Left ventricle myocardium inferior (tissue), 1 donor: ENCODE results near the gene OCA2. TPM values are rescaled to one million over a fixed set of nuclear protein-coding genes. Genes with fewer than 3 reads are reported as not detected.

ENCODE experiments used
- DNase-seq: peaks from one replicate; pipeline ENCODE4 v3.0.0-alpha.2; 2020
- H3K27ac ChIP-seq: fragments of 200-600 bp; replicated peaks from 2 replicates; pipeline ENCODE4 v1.8.0; 2021
- H3K27me3 ChIP-seq: fragments of 200-600 bp; 2 replicates; pipeline ENCODE4 v1.8.0; 2021; ENCODE audit warnings: low read depth
- H3K36me3 ChIP-seq: fragments of 200-600 bp; 2 replicates; pipeline ENCODE4 v1.8.0; 2021
- H3K4me1 ChIP-seq: fragments of 200-600 bp; 2 replicates; pipeline ENCODE4 v1.8.0; 2021
- H3K4me3 ChIP-seq: fragments of 200-600 bp; 2 replicates; pipeline ENCODE4 v1.8.0; 2021; ENCODE audit warnings: mild to moderate bottlenecking, moderate library complexity
- H3K9me3 ChIP-seq: fragments of 200-600 bp; replicated peaks from 2 replicates; pipeline ENCODE4 v1.8.0; 2021
- intact Hi-C: fragments of 100-400 bp; cut with micrococcal nuclease; formaldehyde crosslinking; loops from one replicate; pipeline ENCODE4 v1.11.0; 2022
- total RNA-seq: library from RNA; stranded (reverse); fragmentation: NEBNext Ultra II Directional; extraction: Animal tissue kit (Norgen Biotek cat#: 25700); gene quantifications from one replicate; pipeline ENCODE4 v1.2.1, GENCODE V29; 2021
- TF ChIP-seq, protein P1 (sequence below): fragments of 200-600 bp; IDR thresholded peaks from 2 replicates; pipeline ENCODE4 v1.8.0; 2021; ENCODE audit warnings: antibody characterized with exemption, mild to moderate bottlenecking, borderline replicate concordance
- donor health status: DM: no; HTN: yes; CAD: no; lungs with severe emphysema.

Gene OCA2
- total RNA-seq, 1 donor from 2014 or later: not detected

- Histone ChIP-seq H3K9me3 (peaks cover 7% of the 10 kb centered on the region), H3K4me3 (no peak overlapping the region), H3K27ac (no peak overlapping the region), H3K4me1 (no peaks in the 10 kb centered on the region), H3K27me3 (no peaks in the 10 kb centered on the region), H3K36me3 (no peaks in the 10 kb centered on the region)
- no peak for DNase-seq
- intact Hi-C loops: no loop called here
- TF ChIP-seq, protein P1, sequence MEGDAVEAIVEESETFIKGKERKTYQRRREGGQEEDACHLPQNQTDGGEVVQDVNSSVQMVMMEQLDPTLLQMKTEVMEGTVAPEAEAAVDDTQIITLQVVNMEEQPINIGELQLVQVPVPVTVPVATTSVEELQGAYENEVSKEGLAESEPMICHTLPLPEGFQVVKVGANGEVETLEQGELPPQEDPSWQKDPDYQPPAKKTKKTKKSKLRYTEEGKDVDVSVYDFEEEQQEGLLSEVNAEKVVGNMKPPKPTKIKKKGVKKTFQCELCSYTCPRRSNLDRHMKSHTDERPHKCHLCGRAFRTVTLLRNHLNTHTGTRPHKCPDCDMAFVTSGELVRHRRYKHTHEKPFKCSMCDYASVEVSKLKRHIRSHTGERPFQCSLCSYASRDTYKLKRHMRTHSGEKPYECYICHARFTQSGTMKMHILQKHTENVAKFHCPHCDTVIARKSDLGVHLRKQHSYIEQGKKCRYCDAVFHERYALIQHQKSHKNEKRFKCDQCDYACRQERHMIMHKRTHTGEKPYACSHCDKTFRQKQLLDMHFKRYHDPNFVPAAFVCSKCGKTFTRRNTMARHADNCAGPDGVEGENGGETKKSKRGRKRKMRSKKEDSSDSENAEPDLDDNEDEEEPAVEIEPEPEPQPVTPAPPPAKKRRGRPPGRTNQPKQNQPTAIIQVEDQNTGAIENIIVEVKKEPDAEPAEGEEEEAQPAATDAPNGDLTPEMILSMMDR: no peak
Measured at GRCh38 chr15:27804569-27805260, 294.4 kb downstream of the OCA2 start.

DNA sequence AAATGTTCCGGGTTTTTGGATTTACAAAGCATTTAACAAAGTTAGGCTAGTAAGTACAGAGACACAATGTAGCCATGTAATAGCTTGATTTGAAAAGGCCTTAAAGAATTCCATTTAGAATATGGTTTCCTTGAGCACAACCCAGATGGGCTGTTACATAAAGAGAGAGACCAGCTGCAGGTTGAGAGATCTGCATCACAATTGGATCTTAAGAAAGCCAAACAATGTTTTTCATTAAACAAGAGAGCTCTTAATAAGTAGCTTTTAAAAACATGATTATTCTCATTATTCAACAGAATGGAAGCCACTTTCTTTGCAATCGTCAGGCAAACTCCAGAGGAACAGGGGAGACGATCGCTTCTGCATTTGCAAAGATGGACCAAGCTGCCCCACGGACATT lies 300.3 kb downstream of the OCA2 start:
- intact Hi-C loops: no loop called here
- Histone ChIP-seq H3K4me1 (no peaks in the 10 kb centered on the region), H3K27me3 (peaks cover 9% of the 10 kb centered on the region), H3K27ac (no peak overlapping the region), H3K4me3 (no peak overlapping the region), H3K36me3 (no peaks in the 10 kb centered on the region), H3K9me3 (peaks cover 4% of the 10 kb centered on the region)
- no peak for DNase-seq
- TF ChIP-seq, protein P1: no peak

DNA sequence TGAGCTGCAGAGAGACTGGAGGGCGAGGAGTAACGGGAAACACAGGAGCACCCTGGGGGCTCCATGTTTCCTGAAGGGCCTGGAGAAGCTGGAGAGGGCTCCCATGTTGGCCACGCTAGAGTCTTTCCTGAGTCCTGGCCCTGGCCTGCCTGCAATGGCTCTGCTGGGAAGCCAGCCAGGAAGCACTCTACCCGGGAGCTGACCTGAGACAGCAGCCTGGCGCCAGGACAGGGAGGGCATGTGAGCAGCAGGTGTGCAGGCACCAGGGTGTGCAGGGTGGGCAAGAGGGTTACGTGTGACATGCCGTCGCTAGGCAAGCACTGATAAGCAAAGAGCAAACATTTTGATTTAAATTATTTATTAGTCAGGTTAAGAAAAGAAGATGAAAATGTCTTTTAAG lies 301.4 kb downstream of the OCA2 start:
- Histone ChIP-seq H3K4me3 (no peak overlapping the region), H3K27me3 (peaks cover 11% of the 10 kb centered on the region), H3K4me1 (no peaks in the 10 kb centered on the region), H3K9me3 (no peaks in the 10 kb centered on the region), H3K36me3 (no peaks in the 10 kb centered on the region), H3K27ac (no peak overlapping the region)
- intact Hi-C loops: no loop called here
- TF ChIP-seq, protein P1: no peak
- peak; percentile 74 for DNase-seq

GRCh38 chr15:27796405-27797320 lies 302.5 kb downstream of the OCA2 start:
- Histone ChIP-seq H3K27ac (no peak overlapping the region), H3K4me1 (no peaks in the 10 kb centered on the region), H3K9me3 (no peaks in the 10 kb centered on the region), H3K4me3 (no peak overlapping the region), H3K27me3 (peaks cover 12% of the 10 kb centered on the region), H3K36me3 (no peaks in the 10 kb centered on the region)
- intact Hi-C loops: no loop called here
- TF ChIP-seq, protein P1: no peak
- DNase-seq: no peak

DNA sequence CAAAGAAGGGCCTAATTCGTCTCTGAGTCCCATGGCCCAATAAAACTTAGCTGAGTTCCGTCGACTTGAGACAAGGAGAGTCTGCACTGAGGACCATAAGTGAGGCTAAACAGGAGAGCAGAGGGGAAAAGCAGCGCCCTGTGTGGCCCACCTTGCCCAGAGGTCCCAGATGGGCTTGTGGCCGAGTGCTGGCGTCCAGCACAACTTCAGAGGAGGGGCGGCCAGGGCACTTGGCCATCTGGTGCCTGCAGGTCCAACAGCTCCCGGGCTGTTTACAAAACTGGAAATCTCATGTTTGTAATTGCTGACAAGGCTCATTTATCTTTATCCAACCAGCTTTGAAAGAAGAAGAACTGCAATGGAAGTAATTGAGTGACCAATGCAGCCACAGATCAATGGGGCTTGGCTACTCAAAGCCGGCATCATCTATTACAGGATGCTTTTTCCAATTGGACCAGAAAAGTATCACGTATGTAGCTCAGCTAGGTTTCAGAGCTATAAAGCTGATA lies 306.3 kb downstream of the OCA2 start:
- no peak overlapping the region for H3K27ac ChIP-seq
- no peaks in the 10 kb centered on the region for H3K4me1 ChIP-seq
- intact Hi-C loops: no loop called here
- no peak overlapping the region for H3K4me3 ChIP-seq
- DNase-seq: no peak
- H3K9me3 ChIP-seq: no peaks in the 10 kb centered on the region
- TF ChIP-seq, protein P1: no peak
- H3K27me3 ChIP-seq: peaks cover 12% of the 10 kb centered on the region
- H3K36me3 ChIP-seq: no peaks in the 10 kb centered on the region
